ENCODE data around the gene CLASRP.

CLASRP gene

GRCh38 chr19:45061965-45062364, 23.1 kb downstream of the CLASRP start:
- no peak for DNase-seq

GRCh38 chr19:45063851-45064801, 25.3 kb downstream of the CLASRP start:
- no peak for DNase-seq

DNA sequence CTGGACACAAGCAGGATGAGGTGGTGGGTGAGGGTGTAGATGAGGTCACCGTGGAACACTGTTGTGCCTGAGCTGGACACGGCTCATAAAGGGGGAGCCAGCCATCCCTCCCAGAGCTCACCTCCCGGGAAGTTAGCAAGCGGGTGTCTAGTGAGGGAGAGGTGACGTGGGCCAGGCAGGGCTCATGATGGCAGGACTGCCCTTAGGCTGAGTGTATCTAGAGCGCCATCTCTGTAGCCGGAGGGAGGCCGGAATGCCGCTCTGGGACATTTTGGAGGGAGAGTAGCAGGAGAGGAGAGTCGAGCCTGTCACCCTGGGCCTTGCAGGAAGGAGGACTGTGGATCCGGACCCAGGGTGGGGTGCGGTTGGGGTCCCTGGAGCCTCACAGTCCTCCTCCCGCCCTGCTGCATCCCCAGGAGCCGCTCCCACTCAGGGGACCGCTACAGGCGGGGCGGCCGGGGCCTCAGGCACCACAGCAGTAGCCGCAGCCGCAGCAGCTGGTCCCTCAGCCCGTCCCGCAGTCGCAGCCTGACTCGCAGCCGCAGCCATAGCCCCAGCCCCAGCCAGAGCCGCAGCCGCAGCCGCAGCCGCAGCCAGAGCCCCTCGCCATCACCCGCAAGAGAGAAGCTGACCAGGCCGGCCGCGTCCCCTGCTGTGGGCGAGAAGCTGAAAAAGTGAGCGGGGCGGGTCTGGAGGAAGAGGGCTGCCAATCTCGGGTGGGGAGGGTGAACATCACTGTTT, 28.2 kb downstream of the CLASRP start:
- DNase-seq: no peak

DNA sequence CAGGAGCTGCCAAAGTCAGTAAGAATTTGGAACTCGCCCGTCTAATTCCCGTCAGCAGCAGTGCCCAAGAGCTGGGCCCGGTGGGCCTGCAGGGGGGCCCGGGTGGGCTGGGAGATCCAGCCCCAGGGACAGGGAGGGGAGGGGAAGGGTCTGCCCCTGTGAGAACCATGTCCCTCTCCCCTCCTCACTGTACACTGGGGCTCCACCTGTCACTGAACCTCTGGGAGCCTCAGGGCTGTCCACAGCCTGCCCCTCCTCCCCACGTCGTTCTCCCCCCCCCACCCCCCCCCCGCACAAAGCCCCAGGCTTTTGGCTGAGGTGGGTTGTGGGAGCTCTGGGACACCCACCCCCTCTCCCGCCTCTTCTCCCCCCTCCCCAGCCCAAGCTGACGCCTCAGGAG, 29.2 kb downstream of the CLASRP start:
- no peak for DNase-seq

- no peak for DNase-seq
These were observed 30.2 kb downstream of the CLASRP start for GRCh38 chr19:45069056-45069455.

DNA sequence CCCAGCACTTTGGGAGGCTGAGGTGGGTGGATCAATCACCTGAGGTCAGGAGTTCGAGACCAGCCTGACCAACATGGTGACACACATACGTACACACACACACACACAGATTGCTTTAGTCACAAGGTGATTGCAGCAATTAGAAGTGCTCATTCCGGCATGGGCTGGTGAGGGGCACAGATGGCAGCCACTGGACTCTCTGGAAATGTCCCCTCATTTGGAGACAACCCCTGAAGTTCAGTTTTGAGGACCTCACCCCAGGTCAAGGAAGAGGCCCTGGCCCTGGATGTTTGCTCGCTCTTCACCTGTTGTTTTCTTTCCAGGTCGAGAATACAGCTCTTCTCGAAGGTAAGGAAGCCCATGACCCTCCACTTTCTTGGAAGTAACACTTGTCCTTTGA, 31.4 kb downstream of the CLASRP start:
- no peak for DNase-seq

- DNase-seq: no peak
These were observed 32.2 kb downstream of the CLASRP start for GRCh38 chr19:45070861-45071544.

GRCh38 chr19:45071545-45071938, 32.7 kb downstream of the CLASRP start:
- no peak for DNase-seq

GRCh38 chr19:45071969-45072790, 33.3 kb downstream of the CLASRP start:
- DNase-seq: no peak

DNA sequence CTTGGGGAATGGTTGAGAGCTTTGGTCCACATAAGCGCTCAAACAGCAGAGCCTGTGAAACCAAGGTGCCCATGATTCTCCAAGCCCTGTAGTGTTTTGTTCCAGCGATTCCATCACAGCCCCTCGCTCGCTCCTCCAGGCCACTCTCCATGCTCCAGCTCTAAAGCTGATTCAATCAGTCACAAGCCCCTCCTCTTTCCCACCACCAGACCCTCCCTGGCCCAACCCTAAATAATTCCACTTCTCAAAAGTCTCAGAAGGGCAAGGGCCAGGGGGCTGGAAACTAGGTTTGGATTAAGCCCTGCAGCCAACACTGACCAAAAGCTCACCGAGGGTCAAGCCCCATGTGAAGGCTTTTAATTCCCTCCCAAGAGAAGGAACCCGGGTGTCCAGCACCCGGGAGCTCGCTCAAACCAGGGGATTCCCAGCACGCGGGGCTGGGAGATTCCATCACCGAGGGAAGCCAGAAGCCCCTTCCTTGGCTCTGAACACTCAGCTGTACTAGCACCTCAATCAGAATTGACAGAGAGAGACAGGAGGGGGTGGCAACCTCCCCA, 36.0 kb downstream of the CLASRP start:
- no peak for DNase-seq

DNA sequence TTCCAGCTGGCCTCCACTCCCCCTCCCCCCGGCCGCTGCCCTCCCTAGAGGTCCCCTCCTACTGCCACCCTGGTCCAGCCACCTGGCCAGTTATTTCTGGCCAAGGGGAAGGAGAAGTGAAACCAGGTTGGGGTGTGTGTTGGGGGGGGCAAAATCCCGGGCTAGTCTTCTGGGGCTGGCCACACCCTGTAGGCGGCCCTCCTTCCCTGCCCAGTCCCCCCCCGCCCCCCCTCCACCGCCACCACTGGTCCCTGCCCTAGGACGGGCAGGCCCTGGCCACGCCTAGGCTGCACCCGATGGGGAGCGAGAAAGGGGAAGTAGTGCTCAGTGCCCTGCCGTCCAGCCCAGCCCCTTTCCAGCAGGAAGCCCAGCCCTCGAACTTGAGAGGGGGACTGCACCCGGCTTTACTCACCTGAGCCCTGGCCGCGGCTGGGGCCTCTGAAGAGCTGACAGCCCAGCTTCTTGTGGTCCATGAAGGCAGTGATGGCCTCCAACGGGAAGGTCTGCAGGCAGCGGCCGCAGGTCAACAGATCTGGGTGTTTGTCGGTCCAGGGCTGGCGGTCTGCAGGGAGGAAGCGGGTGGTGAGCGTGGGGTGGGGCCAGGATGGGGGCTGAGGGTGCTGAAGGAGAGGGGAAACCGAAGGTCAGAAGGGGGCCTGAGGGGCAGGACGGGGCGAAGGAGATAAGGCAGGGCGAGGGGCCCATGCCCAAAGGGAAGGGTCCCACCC, 36.6 kb downstream of the CLASRP start:
- no peak for DNase-seq

DNA sequence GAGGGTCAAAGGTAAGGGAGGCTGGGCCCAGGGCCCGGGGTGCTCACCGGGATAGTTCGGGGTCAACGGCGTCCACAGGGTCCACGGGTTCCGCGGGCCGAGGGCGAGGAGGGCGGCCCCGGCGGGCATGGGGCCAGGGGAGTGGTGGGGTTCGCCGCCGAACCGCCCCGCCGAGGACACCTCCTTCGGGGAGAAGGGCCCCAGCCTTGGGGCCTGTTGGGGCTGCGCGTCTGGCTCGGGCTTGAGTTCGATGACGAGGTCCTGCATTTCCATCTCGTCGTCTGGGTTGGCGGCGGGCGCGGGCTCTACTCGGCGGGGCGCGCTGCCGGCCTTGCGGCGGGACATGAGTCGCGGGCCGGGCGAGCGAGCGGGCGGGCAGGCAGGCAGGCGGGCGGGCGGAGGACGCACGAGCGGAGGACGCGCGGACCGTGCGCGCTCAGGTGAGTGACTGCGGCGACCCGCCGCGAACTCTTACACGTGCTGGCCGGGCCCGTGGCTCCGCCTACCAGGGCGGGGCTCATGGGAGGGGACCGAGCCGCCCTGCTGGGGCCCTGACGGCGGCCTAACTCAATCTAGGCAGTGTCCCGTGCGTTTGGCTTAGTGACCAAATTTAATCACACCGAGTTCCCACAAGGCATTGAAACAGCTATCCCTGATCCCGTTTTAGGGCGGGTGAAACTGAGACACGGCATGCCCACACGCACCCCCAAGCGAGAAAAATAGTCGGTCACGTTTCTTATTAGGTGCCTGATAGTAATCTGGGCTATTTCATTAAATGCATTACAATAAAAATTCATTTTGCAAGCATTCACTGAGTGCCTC, 37.4 kb downstream of the CLASRP start, which contains the start of gene ZNF296:
ZNF296 (minus strand) TSS at position 450 of the 822 bp plus-strand sequence; CDS start at position 345, 105 bp downstream.
- DNase-seq: peak; percentile 54

- no peak for DNase-seq
These were observed 38.2 kb downstream of the CLASRP start for GRCh38 chr19:45076851-45077730.

DNA sequence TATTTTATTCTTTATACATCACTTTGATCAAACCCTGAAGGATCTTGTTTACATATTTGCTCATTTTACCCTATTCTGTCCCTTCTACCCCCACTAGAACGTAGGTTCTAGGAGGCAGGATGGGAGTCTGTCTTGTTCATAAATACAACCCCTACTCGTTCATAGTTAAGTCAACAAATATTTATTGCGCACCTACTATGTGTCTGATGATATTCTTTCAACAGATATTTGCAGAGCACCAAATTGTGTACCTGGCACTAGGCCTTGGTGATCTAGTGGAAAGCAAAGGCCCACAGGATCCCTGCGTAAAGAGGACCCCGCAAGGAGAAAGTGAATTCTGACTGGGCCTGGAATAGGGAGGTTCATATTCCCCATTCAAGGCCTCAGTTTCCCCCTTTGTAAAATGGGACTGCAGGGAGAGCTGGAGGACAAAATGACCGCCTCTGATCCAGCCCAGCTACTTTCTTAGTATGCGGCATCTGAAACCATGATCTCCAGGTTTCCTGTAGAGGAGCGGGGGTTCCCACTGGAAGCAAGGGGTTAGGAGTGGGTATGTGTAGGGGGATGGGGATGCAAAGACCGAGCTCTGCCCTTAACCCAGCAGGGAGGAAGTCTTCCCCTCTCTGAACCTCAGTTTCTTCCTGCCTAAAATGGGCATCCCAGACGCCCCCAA, 39.7 kb downstream of the CLASRP start:
- DNase-seq: no peak

DNA sequence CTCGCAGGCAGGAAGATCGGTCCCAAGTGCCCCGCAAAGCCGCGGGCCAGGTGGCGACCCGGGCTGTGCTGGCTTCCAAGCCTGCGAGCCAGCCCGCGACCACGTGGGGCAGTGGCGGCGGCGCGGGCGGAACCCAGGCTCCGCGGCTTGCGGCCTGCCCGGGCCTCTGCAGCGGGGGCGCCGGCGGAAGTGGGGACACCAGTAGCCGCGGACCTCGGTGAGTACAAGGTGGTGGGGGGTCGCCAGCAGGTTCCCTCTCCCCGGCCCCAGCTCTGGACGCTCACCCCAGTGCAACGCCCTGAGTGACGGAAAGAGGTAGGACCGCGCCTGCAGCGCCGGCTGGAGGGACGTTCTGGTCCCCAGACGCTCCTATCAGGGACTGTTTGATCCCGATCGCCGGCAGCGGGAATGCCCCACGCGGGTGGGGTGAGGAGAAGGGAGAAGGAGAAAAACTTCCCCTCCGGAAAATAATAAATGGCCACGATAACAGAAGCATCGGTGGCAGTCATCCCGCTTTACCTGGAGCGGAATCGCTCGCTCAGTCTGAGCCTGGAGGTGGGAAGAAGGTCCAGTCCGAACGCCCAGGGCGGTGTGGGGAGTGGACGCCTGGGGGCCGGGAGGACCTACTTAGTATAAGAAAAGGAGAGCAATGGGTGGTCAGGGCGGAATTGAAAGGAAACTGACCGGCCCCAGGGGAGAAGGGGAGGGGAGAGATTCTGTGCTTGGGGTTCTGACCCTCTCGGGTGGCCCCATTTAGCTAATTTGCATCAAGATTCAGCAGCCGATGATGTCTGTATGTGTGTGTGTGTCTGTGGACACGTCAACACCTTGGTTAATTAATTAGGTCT, 40.4 kb downstream of the CLASRP start, which contains the start of gene GEMIN7:
GEMIN7 (plus strand) TSS at position 198 of the 848 bp plus-strand sequence. CDS start 10,855 bp downstream, outside the sequence.
- peak; percentile 55 for DNase-seq

- no peak for DNase-seq
These were observed 41.1 kb downstream of the CLASRP start for GRCh38 chr19:45079911-45080370.

DNA sequence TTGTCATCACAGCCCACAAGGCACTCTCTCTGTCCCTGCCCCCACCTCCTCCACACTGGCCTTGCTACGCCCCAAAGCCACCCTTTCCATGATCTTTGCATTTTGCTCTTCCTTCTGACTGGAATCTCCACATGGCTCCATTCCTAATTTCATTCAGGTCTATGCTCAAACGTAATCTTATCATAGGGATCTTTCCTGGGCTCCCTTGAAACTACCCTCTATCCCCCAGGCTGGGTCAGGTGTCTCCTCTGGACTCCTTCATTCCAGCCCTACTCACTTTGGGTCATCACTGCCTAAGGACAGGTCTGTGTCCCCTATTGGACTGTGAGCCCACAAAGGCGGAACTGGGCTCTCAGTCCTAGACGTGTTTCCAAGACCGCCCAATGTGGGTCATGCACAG, 43.3 kb downstream of the CLASRP start:
- DNase-seq: no peak

Measured in effector CD8-positive, alpha-beta T cell (primary cell).